HFF-Myc (cell line): ENCODE measurements around the gene CHRD.

ENCODE experiments used
- DNase-seq: peaks from one replicate; pipeline ENCODE4 v3.0.0-alpha.2; 2011; ENCODE audit warnings: low read depth; ENCODE audit errors: extremely low read depth
- H3K4me3 ChIP-seq: replicated peaks from 2 replicates; pipeline ENCODE4 v1.5.1; 2011; ENCODE audit warnings: low read depth, mild to moderate bottlenecking, control low read depth, low read length
- TF ChIP-seq, protein P1 (sequence below): IDR thresholded peaks from 2 replicates; pipeline ENCODE4 v1.5.1; 2012; ENCODE audit warnings: mild to moderate bottlenecking, low read depth, low read length, control low read depth; ENCODE audit errors: missing control alignments

CHRD gene

DNA sequence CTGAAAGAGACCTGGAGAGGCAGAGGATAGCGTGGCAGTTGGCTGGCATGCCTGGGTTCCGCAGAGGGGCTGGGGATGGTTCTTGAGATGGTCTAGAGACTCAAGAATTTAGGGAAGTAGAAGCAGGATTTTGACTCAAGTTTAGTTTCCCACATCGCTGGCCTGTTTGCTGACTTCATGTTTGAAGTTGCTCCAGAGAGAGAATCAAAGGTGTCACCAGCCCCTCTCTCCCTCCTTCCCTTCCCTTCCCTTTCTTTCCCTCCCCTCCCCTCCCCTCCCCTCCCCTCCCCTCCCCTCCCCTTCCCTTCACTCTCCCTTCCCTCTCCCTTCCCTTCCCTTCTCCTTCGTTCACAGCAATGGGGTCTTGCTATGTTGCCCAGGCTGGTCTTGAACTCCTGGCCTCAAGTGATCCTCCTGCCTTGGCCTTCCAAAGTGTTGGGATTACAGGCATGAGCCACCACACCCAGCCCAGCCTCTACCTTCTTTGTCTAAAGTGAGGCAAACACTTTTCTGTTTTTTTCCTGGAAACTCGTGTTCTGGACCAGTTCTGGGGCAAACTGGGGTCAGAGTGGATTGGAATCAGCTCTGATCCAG lies 10.2 kb downstream of the CHRD start:
- no peak for DNase-seq
- TF ChIP-seq, protein P1, sequence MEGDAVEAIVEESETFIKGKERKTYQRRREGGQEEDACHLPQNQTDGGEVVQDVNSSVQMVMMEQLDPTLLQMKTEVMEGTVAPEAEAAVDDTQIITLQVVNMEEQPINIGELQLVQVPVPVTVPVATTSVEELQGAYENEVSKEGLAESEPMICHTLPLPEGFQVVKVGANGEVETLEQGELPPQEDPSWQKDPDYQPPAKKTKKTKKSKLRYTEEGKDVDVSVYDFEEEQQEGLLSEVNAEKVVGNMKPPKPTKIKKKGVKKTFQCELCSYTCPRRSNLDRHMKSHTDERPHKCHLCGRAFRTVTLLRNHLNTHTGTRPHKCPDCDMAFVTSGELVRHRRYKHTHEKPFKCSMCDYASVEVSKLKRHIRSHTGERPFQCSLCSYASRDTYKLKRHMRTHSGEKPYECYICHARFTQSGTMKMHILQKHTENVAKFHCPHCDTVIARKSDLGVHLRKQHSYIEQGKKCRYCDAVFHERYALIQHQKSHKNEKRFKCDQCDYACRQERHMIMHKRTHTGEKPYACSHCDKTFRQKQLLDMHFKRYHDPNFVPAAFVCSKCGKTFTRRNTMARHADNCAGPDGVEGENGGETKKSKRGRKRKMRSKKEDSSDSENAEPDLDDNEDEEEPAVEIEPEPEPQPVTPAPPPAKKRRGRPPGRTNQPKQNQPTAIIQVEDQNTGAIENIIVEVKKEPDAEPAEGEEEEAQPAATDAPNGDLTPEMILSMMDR, result no peak
- H3K4me3 ChIP-seq, result no peak overlapping the region

DNA sequence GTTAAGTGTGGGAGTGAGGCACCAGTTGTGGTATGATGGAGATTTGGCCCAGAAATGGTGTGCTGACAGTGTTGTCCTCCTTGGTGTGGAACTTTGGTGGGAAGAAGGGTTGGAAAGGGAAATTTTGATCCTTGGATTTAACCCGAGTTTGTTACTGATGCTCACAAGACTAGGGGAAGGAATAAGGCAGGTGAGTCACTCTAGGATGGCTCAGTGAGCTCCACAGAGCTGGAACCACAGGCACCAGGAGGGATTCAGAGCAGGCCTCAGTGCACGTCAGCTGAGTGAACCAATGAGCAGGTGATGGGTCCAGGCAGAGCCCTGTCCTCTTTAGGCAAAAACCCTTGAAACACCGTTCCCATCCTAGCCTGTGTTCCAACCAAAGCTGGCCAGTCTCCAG lies 11.4 kb downstream of the CHRD start:
- DNase-seq, result no peak
- TF ChIP-seq, protein P1, result no peak
- no peak overlapping the region for H3K4me3 ChIP-seq

DNA sequence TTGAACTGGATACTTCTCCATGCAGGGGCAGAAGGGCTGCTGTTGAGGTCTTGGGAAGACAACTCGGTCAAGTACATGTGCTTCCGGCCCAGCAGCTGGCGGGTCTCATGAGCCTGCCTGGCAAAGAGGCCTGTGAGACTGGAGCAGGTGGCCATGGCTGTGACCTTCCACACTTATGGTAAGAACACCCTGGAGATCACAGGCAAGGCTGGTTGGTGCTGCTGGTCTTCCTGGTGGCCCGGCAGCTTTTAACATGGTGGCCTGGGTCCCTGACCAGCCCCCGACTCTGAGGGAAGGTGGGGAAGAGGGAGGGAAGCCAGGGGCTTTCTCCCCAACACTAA lies 15.4 kb downstream of the CHRD start:
- TF ChIP-seq, protein P1, result no peak
- no peak for DNase-seq
- no peak overlapping the region for H3K4me3 ChIP-seq

DNA sequence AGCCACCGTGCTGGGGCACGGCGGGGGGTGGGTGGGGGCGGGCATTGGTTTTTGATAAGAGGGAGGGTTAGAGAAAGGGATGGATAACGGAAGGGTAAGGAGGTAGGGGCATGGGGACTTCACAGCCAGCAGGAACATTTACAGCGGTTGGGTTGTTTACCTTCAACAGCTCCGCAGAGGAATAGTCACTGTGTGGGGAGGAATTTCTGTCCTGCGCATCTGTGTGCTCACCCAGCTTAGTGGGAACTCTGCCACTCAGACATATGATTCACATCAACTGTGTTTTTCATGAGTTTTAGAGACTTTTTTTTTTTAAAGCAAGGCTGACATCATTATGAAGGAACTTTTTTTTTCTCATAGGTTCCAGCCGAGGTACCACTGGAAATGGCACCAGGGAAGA lies 19.6 kb downstream of the CHRD start:
- DNase-seq, result peak; percentile 76
- H3K4me3 ChIP-seq, result no peak overlapping the region
- TF ChIP-seq, protein P1, result no peak

DNA sequence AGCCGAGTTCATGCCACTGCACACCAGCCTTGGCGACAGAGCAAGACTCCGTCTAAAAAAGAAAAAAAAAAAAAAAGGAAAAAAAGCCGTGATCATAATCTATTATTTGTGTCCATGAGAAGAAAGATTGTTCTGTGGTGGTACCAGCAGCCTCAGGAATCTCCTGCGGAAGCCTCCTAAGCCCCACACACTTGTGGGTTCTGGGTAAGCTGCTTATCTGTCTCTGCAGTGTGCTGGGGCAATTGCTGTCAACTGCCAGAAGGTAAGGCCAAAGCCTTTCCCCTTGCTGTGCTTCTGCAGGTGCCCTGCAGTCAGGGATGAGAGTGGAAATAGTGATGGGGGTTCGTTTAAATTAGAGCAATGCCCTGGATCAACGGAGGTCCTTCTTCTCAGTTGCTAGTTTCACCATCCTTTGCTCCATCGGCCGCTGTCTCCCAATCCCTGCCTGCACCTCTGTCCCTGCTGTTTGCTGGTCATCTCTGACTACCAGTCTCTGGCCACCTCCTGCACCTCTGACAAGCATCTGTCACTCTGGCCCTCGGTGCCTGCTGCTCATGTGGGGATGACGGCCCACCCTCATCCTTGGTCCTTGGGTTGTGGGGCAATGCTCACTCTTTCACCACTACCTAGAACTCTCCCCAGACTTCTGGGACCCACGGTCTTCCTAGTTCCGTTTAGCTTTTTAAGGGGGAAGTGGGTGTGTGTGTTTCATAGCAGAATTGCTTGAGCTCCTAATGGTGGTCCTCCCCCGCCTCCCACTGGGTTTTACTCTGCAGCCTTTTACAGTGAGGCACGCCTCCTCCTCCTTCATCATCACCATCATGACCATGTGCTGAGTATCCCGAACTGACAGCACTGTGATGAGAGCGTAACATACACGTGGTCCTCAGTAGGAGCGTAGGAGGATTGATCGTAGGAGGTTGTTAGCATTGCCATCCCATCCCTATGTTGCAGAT lies 25.5 kb downstream of the CHRD start:
- TF ChIP-seq, protein P1, result no peak
- no peak for DNase-seq
- no peak overlapping the region for H3K4me3 ChIP-seq

DNA sequence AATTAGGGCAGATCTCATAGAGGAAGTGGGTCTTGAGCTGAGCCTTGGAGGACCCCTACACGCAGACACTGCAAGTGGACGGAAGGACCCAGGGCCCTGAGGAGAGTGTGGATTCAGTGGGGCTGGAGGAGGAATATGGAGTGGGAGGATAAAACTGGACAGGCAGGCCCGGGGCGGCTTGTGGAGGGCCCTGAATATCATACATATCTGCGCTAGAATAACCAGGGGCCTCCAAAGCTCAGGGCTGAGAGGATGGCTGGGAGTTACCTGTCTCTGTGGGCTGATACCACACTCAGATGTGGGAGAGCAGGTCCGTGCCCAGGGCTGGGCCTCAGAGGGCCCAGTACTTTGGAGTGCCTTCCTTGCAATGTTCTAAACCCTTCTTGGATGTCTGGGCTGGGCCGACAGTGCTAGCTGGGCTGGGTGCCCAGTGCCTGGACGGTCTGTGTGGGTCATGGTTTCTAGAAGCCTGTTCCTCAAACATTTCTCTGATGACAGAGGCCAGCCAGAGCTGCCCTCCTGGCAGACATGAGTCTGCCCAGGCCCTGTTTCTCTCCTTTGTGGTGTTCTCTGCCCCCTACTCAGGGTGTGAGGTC lies 29.6 kb downstream of the CHRD start:
- DNase-seq, result no peak
- no peak overlapping the region for H3K4me3 ChIP-seq
- TF ChIP-seq, protein P1, result no peak
